Suprapubic skin (tissue), 4 donors: ENCODE measurements around the gene CHEK2. TPM values are rescaled to one million over a fixed set of nuclear protein-coding genes. Genes with fewer than 3 reads are reported as not detected.

Experiments used
- DNase-seq, 2 donors: peaks; one replicate each; pipeline ENCODE4 v3.0.0-alpha.2; 2019; ENCODE audit warnings: low spot score in 2 of 2
- H3K27ac ChIP-seq: fragments of 200-600 bp; sonication (generic); one replicate; pipeline ENCODE4 v1.5.1; 2019
- H3K27me3 ChIP-seq: fragments of 200-600 bp; sonication (generic); one replicate; pipeline ENCODE4 v1.5.1; 2019
- H3K36me3 ChIP-seq: fragments of 200-600 bp; sonication (generic); one replicate; pipeline ENCODE4 v1.5.1; 2019
- H3K4me1 ChIP-seq: fragments of 200-600 bp; sonication (generic); one replicate; pipeline ENCODE4 v1.5.1; 2019
- H3K4me3 ChIP-seq: fragments of 200-600 bp; sonication (generic); one replicate; pipeline ENCODE4 v1.5.1; 2019; ENCODE audit warnings: mild to moderate bottlenecking
- H3K9me3 ChIP-seq: fragments of 200-600 bp; sonication (generic); one replicate; pipeline ENCODE4 v1.5.1; 2019
- CTCF ChIP-seq, 2 donors: fragments of 200-600 bp in 1 of 2; fragments of 450-650 bp in 1 of 2; sonication (generic) in 1 of 2; IDR thresholded peaks; one replicate each; pipeline ENCODE4 v1.5.1; 2016 to 2019; ENCODE audit warnings: antibody characterized with exemption in 2 of 2, mild to moderate bottlenecking in 1 of 2, moderate library complexity in 1 of 2
- EP300 ChIP-seq: sonication (generic); formaldehyde crosslinking; IDR thresholded peaks from one replicate; pipeline ENCODE4 v1.6.1; 2017; ENCODE audit warnings: antibody characterized with exemption
- POLR2A ChIP-seq, 2 donors: fragments of 450-650 bp; IDR thresholded peaks; one replicate each; pipeline ENCODE4 v1.6.1; 2017; ENCODE audit warnings: antibody characterized with exemption in 2 of 2, mild to moderate bottlenecking in 2 of 2, moderate library complexity in 2 of 2
- POLR2AphosphoS5 ChIP-seq, 3 donors: sonication (generic); formaldehyde crosslinking; IDR thresholded peaks; one replicate each; pipeline ENCODE4 v1.6.1; 2017; ENCODE audit warnings: antibody characterized with exemption in 3 of 3
- WGBS: methylation state at CpG from one replicate; pipeline ENCODE4 v1.1.5; 2018; 5-methylcytosine and 5-hydroxymethylcytosine counted together
- total RNA-seq, 4 donors: library from RNA; depleted of rRNA; stranded (reverse); fragments of >200 nt; gene quantifications; one replicate each; pipeline ENCODE4 v1.1.0, GENCODE V29; 2016

Gene CHEK2
- 10 to 100 TPM in 2 of 4 donors, 1 to 10 TPM in 2; 6.1 to 14.8 (median 10.0) TPM for total RNA-seq

- H3K27ac ChIP-seq: peak within 1 kb of the TSS; percentile 98
- DNase-seq: peak; percentile 99
- TF ChIP-seq POLR2AphosphoS5 (IDR thresholded peaks at IDR 0.05) (peak in 1 of 3 donors; percentile 7), EP300 (no peak), POLR2A (IDR thresholded peaks at IDR 0.05) (peak; percentile 56 to 81), CTCF (IDR thresholded peaks at IDR 0.05) (no peak)
- H3K27me3 ChIP-seq: no peaks in the 10 kb centered on the region
- peaks cover 31% of the 10 kb centered on the region for H3K36me3 ChIP-seq
- H3K4me1 ChIP-seq: peaks cover 19% of the 10 kb centered on the region
- 0% methylated on average over 31 of the region's 54 CpGs for WGBS
- H3K9me3 ChIP-seq: no peaks in the 10 kb centered on the region
- peak within 1 kb of the TSS; percentile 96 for H3K4me3 ChIP-seq
Measured at GRCh38 chr22:28741785-28742561, at the start of gene CHEK2, which contains the start of gene HSCB. Gene CHEK2 (minus strand): TSS chr22:28741820. CDS start chr22:28734721, 7,099 bp downstream. Gene HSCB (plus strand): TSS chr22:28742039. CDS start chr22:28742096, 57 bp downstream.

- H3K27ac ChIP-seq: no peak overlapping the region
- H3K4me3 ChIP-seq: no peak overlapping the region
- H3K36me3 ChIP-seq: peaks cover 60% of the 10 kb centered on the region
- DNase-seq: no peak
- TF ChIP-seq POLR2A (IDR thresholded peaks at IDR 0.05) (no peak), EP300 (no peak), POLR2AphosphoS5 (IDR thresholded peaks at IDR 0.05) (no peak), CTCF (IDR thresholded peaks at IDR 0.05) (no peak)
- H3K9me3 ChIP-seq: no peaks in the 10 kb centered on the region
- peaks cover 10% of the 10 kb centered on the region for H3K4me1 ChIP-seq
- no peaks in the 10 kb centered on the region for H3K27me3 ChIP-seq
- WGBS: 88% methylated on average over 5 of the region's 5 CpGs
Measured at GRCh38 chr22:28791124-28791523, 49.5 kb upstream of the CHEK2 start.

- WGBS: 69% methylated on average over 3 of the region's 3 CpGs
- no peaks in the 10 kb centered on the region for H3K9me3 ChIP-seq
- peaks cover 60% of the 10 kb centered on the region for H3K36me3 ChIP-seq
- TF ChIP-seq EP300: no peak
- no peak for TF ChIP-seq POLR2A (IDR thresholded peaks at IDR 0.05)
- no peak for TF ChIP-seq POLR2AphosphoS5 (IDR thresholded peaks at IDR 0.05)
- TF ChIP-seq CTCF (IDR thresholded peaks at IDR 0.05): no peak
- no peaks in the 10 kb centered on the region for H3K4me1 ChIP-seq
- H3K27me3 ChIP-seq: no peaks in the 10 kb centered on the region
- no peak overlapping the region for H3K4me3 ChIP-seq
- no peak for DNase-seq
- H3K27ac ChIP-seq: no peak overlapping the region
Measured at GRCh38 chr22:28788601-28789000, 47.0 kb upstream of the CHEK2 start.

GRCh38 chr22:28783786-28784671 lies 42.4 kb upstream of the CHEK2 start:
- Histone ChIP-seq H3K27me3 (no peaks in the 10 kb centered on the region), H3K36me3 (peaks cover 71% of the 10 kb centered on the region), H3K4me3 (no peak overlapping the region), H3K4me1 (no peaks in the 10 kb centered on the region), H3K27ac (no peak overlapping the region), H3K9me3 (no peaks in the 10 kb centered on the region)
- no peak for TF ChIP-seq CTCF (IDR thresholded peaks at IDR 0.05)
- no peak for TF ChIP-seq EP300
- TF ChIP-seq POLR2A (IDR thresholded peaks at IDR 0.05): no peak
- TF ChIP-seq POLR2AphosphoS5 (IDR thresholded peaks at IDR 0.05): no peak
- DNase-seq: no peak
- WGBS: 86% methylated on average over 4 of the region's 4 CpGs

- no peak for TF ChIP-seq EP300
- TF ChIP-seq CTCF (IDR thresholded peaks at IDR 0.05): no peak
- TF ChIP-seq POLR2A (IDR thresholded peaks at IDR 0.05): no peak
- no peak for TF ChIP-seq POLR2AphosphoS5 (IDR thresholded peaks at IDR 0.05)
- 96% methylated on average over 1 of the region's 1 CpG for WGBS
- Histone ChIP-seq H3K4me3 (no peak overlapping the region), H3K27ac (no peak overlapping the region), H3K4me1 (peaks cover 4% of the 10 kb centered on the region), H3K9me3 (no peaks in the 10 kb centered on the region), H3K27me3 (no peaks in the 10 kb centered on the region), H3K36me3 (peaks cover 59% of the 10 kb centered on the region)
- DNase-seq: no peak
Measured at GRCh38 chr22:28780296-28780695, 38.7 kb upstream of the CHEK2 start.
